Measurements from ENCODE around the gene OST4. TPM values are rescaled to one million over a fixed set of nuclear protein-coding genes. Genes with fewer than 3 reads are reported as not detected.
"Not testable (repeated sequence)": the region's sequence is repeated elsewhere in the genome, so short reads cannot be mapped to it uniquely, and the experiment has no call there.

Gene OST4
- total RNA-seq, 1 experiment from 2014 or later, result 257 TPM

DNA sequence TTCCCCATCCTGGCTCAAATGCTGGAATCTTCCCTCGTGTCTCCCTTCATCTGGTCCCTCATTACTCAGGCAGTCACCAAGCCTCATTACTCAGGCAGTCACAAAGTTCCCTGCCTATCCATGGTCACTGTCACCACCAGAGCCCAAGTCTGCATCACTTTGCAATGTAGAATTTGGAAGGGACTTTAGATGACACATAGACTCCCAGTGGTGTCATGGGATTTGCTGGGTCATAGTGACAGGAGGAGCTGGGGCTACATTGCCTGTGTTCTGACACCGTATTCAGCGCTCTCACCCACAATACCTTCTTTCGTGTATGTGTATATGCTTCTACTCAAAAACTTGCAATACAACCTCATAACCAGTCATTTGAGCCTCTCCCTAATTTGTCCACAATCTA, 4.9 kb upstream of the OST4 start:
- TF ChIP-seq, protein P1, sequence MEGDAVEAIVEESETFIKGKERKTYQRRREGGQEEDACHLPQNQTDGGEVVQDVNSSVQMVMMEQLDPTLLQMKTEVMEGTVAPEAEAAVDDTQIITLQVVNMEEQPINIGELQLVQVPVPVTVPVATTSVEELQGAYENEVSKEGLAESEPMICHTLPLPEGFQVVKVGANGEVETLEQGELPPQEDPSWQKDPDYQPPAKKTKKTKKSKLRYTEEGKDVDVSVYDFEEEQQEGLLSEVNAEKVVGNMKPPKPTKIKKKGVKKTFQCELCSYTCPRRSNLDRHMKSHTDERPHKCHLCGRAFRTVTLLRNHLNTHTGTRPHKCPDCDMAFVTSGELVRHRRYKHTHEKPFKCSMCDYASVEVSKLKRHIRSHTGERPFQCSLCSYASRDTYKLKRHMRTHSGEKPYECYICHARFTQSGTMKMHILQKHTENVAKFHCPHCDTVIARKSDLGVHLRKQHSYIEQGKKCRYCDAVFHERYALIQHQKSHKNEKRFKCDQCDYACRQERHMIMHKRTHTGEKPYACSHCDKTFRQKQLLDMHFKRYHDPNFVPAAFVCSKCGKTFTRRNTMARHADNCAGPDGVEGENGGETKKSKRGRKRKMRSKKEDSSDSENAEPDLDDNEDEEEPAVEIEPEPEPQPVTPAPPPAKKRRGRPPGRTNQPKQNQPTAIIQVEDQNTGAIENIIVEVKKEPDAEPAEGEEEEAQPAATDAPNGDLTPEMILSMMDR (IDR thresholded peaks at IDR 0.05; ENCODE audit: unreplicated experiment), result no peak

DNA sequence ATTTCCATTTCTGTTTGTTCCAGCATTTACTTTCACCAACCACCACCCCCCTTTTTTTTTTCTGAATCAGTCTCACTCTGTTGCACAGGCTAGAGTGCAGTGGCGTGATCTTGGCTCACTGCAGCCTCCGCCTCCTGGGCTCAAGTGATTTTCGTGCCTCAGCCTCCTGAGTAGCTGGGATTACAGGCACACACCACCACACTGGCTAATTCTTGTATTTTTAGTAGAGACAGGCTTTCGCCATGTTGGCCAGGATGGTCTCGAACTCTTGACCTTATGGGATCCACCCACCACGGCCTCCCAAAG, 4.1 kb upstream of the OST4 start:
- H3K27ac Mint-ChIP-seq (ENCODE audit: low read depth, unreplicated experiment); DNase-seq (ENCODE audit: unreplicated experiment); BruUV-seq (replicated peaks); CTCF ChIA-PET; intact Hi-C loops (cut with micrococcal nuclease); H3K9me3 Mint-ChIP-seq (ENCODE audit: unreplicated experiment); H3K4me1 Mint-ChIP-seq (ENCODE audit: insufficient read depth, unreplicated experiment); H3K4me3 Mint-ChIP-seq (ENCODE audit: unreplicated experiment); H3K36me3 Mint-ChIP-seq (ENCODE audit: insufficient read depth, unreplicated experiment): not testable (repeated sequence)
- H3K27me3 Mint-ChIP-seq (ENCODE audit: insufficient read depth, unreplicated experiment), result peaks cover 28% of the 10 kb centered on the region
- POLR2A ChIA-PET, result interaction anchor here (1.0 kb wide), 1 partner anchor 218 kb away, joined by 3 read pairs; no protein-coding TSS in a partner anchor

More for the DNA sequence above, 4.9 kb upstream of the OST4 start:
- POLR2A ChIA-PET, result interaction anchor here (0.9 to 1.2 kb wide), 2 partner anchors 23 to 26 kb away, joined by 3 to 4 read pairs; no protein-coding TSS in a partner anchor
- intact Hi-C loops (cut with micrococcal nuclease), result no loop called here
- BruUV-seq (replicated peaks), result no TSS peak
- no peak for DNase-seq (ENCODE audit: unreplicated experiment)
- Mint-ChIP-seq H3K27ac (ENCODE audit: low read depth, unreplicated experiment) (no peak overlapping the region), H3K27me3 (ENCODE audit: insufficient read depth, unreplicated experiment) (peaks cover 28% of the 10 kb centered on the region), H3K4me1 (ENCODE audit: insufficient read depth, unreplicated experiment) (peaks cover 15% of the 10 kb centered on the region), H3K36me3 (ENCODE audit: insufficient read depth, unreplicated experiment) (no peaks in the 10 kb centered on the region), H3K9me3 (ENCODE audit: unreplicated experiment) (no peaks in the 10 kb centered on the region), H3K4me3 (ENCODE audit: unreplicated experiment) (no peak overlapping the region)
- CTCF ChIA-PET, result interaction anchor here (0.6 to 1.7 kb wide), 3 partner anchors 59 to 294 kb away, joined by 3 read pairs; partner anchors contain the start of genes EIF2B4 and SNX17

DNA sequence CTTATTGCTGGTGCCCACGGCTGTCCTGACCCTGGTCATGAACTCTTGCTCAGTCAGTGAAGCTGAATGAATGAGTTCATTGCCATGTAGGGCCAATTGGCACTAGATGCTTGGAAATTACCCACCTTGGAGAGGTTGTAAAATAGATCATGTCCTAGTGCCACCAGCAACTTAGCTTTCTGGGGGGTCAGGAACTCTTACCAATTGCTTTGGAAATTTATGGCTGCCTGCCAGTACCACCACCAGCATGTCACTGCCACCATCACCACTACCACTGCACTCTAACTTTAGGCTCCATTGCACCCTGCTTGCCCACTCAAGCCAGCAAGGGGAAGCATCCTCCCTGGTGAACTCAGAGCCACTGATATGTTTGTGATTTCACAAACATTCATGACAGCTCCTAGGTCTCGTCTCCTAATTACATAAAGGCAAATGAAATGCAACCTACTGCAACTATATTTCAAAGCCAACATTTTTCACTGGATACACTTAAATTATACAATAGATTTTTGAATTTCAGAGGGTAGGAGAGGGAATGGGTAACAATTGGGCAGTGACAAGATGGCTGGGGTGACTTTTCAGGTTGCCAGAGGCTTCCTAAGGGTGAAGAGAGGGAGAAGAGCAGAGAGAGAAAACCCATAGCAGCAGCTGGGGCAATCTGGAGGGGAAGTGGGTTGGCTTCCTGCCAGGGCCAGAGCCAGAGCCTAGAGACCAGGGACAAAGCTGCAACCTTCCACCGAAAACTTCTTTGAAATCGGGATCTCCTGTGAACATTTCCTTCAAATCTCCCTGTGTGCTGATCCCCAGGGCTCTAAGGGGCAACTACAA, 3.5 kb upstream of the OST4 start:
- no TSS peak for BruUV-seq (replicated peaks)
- TF ChIP-seq, protein P1 (IDR thresholded peaks at IDR 0.05; ENCODE audit: unreplicated experiment), result no peak
- H3K27ac Mint-ChIP-seq (ENCODE audit: low read depth, unreplicated experiment), result no peak overlapping the region
- CTCF ChIA-PET, result interaction anchor here (0.6 to 2.9 kb wide), 3 partner anchors 10 to 113 kb away, joined by 3 to 10 read pairs (median 4); no protein-coding TSS in a partner anchor
- H3K27me3 Mint-ChIP-seq (ENCODE audit: insufficient read depth, unreplicated experiment), result peaks cover 28% of the 10 kb centered on the region
- peaks cover under 1% of the 10 kb centered on the region for H3K36me3 Mint-ChIP-seq (ENCODE audit: insufficient read depth, unreplicated experiment)
- H3K4me1 Mint-ChIP-seq (ENCODE audit: insufficient read depth, unreplicated experiment), result peaks cover 7% of the 10 kb centered on the region
- intact Hi-C loops (cut with micrococcal nuclease), result no loop called here
- no peaks in the 10 kb centered on the region for H3K9me3 Mint-ChIP-seq (ENCODE audit: unreplicated experiment)
- POLR2A ChIA-PET, result interaction anchor here (0.7 to 15.2 kb wide), 5 partner anchors 10 to 219 kb away, joined by 3 to 175 read pairs (median 3); partner anchors contain the start of genes AGBL5 and KHK
- DNase-seq (ENCODE audit: unreplicated experiment), result no peak
- H3K4me3 Mint-ChIP-seq (ENCODE audit: unreplicated experiment), result no peak overlapping the region

DNA sequence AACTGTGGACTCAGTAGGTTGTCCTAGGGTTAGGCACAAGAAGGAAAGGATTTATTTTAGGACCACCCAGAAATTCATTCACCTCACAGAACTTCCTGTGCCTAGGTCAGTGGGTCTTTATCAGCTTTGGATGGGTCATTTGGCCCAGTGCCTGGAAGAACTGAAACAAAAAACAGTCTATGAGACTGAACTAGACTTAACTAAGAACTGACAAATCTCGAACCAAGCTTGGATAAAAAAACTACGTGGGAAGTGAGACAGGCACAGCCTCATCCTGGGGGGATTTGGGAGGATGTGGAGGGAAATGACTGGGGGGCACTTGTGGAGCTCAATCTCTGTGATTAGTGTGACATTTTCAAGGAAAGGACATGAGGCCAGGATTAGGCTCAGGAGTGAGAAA, 2.3 kb upstream of the OST4 start:
- POLR2A ChIA-PET, result interaction anchor here (1.1 to 15.2 kb wide), 4 partner anchors 11 to 60 kb away, joined by 3 to 175 read pairs (median 6); partner anchors contain the start of genes AGBL5 and PREB
- H3K4me1 Mint-ChIP-seq (ENCODE audit: insufficient read depth, unreplicated experiment), result peaks cover 17% of the 10 kb centered on the region

More for the DNA sequence above, 2.3 kb upstream of the OST4 start:
- Mint-ChIP-seq H3K27me3 (ENCODE audit: insufficient read depth, unreplicated experiment) (peaks cover 28% of the 10 kb centered on the region), H3K36me3 (ENCODE audit: insufficient read depth, unreplicated experiment) (peaks cover 12% of the 10 kb centered on the region), H3K4me3 (ENCODE audit: unreplicated experiment) (no peak overlapping the region), H3K27ac (ENCODE audit: low read depth, unreplicated experiment) (no peak overlapping the region), H3K9me3 (ENCODE audit: unreplicated experiment) (no peaks in the 10 kb centered on the region)
- intact Hi-C loops (cut with micrococcal nuclease), result no loop called here
- BruUV-seq (replicated peaks), result no TSS peak
- no peak for DNase-seq (ENCODE audit: unreplicated experiment)
- CTCF ChIA-PET, result interaction anchor here (0.6 to 2.9 kb wide), 4 partner anchors 8 to 225 kb away, joined by 3 to 10 read pairs (median 5); no protein-coding TSS in a partner anchor
- TF ChIP-seq, protein P1 (IDR thresholded peaks at IDR 0.05; ENCODE audit: unreplicated experiment), result no peak

Measured in MCF 10A (cell line).